ENCODE results near the gene CYTH4.
"Not testable (repeated sequence)": the region's sequence is repeated elsewhere in the genome, so short reads cannot be mapped to it uniquely, and the experiment has no call there.

Gene CYTH4

GRCh38 chr22:37310075-37310606 lies 27.8 kb downstream of the CYTH4 start:
- no peak for DNase-seq (ENCODE audit: low read depth in 2 of 2)

DNA sequence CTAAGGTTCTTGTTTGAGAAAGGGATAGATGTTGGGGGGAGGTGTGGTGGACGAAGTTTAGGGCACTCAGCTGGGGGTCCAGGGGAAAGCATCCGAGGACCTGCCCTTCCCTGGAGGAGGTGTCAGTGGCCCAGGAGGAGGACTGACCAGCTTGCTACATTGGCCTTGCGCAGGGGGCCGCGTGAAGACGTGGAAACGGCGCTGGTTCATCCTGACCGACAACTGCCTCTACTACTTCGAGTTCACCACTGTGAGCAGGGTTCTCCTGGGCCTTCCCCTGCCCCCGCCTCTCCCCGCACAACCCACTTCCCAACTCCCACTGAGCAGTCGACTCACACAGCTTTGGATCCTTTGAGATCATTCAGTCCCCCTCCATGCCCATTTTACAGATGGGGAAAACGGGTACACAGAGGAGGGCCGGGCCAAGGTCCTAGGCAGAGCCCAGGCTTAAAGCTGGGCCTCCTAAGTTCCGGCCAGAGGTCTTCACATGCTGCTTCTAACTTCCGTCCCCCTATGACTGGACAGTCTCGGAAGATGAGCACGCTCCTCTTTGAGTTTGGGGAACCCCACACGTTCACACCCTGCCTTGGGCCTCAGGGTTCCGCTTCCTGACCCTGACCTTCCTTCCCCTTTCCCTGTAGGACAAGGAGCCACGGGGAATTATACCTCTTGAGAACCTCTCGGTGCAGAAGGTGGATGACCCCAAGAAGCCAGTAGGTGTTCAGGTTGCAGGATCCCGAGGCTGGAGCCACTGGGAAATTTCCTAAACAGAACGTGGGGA lies 28.7 kb downstream of the CYTH4 start:
- DNase-seq (ENCODE audit: low read depth in 2 of 2) = no peak

DNA sequence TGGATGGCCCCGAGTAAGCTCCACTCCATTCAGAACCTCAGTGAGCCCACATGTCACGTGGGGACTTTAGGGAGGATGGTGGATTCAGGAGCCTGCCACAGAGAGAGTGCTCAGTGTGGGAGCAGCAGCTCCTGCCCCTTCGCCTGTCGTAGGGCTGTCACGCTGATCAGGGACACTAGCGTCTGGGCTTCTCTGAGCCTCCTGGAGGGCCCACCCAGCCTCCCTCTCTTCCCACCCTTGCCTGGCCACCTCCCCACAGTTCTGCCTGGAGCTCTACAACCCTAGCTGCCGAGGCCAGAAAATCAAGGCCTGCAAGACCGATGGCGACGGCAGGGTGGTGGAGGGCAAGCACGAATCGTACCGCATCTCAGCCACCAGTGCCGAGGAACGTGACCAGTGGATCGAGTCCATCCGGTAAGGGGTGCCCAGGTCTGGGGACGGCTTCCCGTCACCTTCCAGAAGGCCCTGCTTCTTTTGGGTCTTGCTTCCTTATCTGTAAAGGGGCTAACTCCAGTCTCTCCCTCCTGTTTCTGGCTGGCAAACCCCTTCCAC lies 29.5 kb downstream of the CYTH4 start:
- no peak for DNase-seq (ENCODE audit: low read depth in 2 of 2)

DNA sequence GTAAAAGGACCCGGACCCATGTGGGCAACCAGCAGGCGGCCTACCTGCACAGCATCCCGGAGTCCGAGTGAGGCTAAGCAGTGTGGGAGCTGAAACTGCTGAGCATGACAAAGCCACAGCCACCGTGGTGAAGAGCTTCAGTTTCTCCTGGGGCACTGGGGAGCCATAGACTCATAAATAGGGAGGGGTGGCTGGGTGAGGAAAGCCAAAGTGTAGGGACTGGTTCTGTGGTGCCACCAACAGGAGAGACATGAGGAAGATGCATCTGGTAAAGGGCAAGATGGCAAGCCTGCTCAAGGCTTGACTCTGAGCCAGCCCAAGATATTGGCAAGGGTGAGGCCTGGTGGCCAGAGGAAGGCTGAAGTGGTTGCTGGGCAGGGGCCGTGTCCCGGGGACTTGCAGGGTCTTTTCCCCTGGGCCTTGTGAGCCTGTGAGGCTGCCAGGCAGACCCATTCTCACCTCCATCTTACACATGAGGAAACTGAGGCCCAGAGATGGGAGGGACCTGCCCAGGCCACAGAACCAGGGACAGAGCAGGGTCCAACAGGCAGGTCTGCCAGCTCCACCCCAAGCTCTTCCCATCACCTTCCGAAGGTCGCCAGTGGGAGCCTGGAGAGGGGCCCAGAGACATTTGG lies 30.4 kb downstream of the CYTH4 start:
- DNase-seq (ENCODE audit: low read depth in 2 of 2) = no peak

GRCh38 chr22:37313376-37314314 lies 31.3 kb downstream of the CYTH4 start:
- no peak for DNase-seq (ENCODE audit: low read depth in 2 of 2)

DNA sequence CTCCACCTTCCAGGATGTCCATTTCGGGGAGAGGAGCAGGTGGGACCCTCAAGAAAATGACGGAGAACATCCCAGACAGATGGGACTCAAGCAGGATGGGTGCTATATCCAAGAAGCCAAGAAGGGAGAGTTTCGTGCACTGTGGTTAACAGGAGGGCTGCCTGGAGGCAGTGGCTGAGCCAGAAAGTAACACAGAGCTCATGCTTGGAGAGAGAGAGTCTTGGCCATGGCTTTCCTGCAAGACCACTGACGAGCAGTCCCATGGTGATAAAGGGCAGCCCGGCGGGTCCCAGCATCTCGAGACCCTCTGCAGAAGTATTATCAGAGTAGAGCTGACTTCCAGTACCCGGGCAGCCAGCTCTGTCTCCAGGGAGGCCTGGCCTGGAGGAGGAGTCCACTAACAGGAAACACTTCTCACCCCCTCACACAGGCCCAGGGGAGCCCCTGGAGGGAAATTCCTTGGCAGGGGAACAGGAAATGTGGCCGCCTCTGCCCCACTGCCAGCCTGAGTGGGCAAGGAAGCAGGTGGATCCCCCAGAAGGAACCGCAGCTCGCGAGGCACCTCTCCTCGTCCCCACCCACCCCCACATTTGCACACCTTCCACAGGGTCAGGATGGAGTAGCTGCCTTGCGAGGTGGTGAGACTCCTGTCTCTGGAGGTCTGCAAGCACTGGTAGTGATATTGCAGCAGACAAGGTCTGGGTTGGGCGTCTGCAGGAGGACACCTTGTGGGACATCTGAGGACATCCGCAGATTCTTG lies 32.2 kb downstream of the CYTH4 start:
- DNase-seq (ENCODE audit: low read depth in 2 of 2) = no peak

DNA sequence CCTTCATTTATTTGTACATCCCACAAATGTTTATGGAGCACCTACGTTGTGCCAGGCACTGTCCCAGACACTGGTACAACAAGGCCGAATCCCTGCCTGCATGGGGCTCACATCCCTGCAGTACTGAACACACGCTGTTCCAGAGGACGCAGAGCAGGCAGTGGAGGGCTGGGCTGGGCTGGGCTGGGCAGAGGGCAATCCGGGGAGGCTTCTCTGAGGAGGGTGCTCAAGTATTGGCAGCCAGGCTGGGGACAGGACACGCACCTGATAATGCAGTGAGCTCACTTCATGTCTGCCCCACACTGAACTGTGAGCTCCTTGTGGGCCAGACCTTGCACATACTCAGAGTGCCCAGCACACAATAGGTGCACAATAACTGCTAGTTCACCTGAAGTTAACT lies 34.1 kb downstream of the CYTH4 start:
- DNase-seq (ENCODE audit: low read depth in 2 of 2) = no peak

GRCh38 chr22:37316875-37317371 lies 34.6 kb downstream of the CYTH4 start:
- peak; percentile 36 to 39 for DNase-seq (ENCODE audit: low read depth in 2 of 2)

DNA sequence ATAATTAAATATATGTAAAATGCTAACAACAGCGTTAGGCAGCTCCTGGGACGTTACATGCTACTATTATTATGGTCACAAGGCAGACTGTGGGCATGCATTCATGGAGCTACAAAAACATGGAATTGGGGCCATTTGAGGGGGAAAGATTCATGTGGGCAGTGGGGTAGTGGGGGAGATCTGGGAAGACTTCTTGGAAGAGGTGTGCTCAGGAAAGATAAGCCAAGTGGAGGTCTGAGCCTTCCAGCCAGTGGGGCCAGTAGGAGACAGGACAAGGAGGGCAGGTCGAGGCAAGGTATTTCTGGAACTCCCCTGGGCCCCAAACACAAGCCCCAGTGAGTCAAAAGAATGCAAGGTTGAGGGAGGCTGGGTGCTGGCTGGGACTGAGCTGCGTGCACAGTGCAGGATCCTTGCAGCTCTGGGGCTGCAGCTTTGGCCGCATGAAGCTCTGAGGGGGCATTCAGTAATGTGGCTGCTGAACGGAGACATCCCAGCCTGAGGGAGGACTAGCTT lies 35.4 kb downstream of the CYTH4 start:
- no peak for DNase-seq (ENCODE audit: low read depth in 2 of 2)

DNA sequence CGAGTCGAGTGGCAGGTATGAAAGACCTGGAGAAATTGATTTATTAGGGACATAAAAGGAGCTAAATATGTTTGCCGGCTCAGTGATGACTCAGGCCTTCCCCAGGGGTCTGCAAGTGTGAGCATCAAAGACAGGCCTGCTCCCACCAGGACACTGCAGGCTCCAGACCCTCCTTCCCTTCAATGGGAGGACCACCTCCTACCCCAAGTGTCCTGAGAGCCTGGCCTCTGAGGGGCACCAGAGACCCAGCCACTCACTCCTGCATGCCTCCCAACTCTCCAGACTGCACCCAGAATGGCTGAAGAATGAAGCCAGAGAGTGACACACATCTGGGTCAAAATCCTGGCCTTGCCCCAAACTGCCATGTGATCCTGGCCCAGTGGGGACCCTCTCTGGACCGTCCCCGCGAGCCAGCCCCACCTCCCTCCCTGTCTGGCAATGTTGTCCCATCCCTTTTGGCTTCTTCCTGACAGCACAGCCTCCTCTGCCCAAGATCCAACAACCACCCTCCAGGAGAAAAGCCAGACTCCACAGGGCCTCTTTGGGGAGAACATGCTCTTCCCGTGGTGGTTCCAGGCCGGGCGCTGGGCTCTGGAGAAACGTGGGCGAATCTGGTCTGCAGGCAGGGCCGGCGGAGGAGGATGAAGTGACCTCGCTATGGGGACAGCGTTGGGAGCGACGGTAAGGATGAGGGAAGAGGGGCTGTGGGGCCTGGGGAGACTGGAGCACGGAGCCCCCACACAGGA lies 36.2 kb downstream of the CYTH4 start:
- no peak for DNase-seq (ENCODE audit: low read depth in 2 of 2)

- no peak for DNase-seq (ENCODE audit: low read depth in 2 of 2)
Observed at GRCh38 chr22:37319469-37319868, 37.2 kb downstream of the CYTH4 start.

DNA sequence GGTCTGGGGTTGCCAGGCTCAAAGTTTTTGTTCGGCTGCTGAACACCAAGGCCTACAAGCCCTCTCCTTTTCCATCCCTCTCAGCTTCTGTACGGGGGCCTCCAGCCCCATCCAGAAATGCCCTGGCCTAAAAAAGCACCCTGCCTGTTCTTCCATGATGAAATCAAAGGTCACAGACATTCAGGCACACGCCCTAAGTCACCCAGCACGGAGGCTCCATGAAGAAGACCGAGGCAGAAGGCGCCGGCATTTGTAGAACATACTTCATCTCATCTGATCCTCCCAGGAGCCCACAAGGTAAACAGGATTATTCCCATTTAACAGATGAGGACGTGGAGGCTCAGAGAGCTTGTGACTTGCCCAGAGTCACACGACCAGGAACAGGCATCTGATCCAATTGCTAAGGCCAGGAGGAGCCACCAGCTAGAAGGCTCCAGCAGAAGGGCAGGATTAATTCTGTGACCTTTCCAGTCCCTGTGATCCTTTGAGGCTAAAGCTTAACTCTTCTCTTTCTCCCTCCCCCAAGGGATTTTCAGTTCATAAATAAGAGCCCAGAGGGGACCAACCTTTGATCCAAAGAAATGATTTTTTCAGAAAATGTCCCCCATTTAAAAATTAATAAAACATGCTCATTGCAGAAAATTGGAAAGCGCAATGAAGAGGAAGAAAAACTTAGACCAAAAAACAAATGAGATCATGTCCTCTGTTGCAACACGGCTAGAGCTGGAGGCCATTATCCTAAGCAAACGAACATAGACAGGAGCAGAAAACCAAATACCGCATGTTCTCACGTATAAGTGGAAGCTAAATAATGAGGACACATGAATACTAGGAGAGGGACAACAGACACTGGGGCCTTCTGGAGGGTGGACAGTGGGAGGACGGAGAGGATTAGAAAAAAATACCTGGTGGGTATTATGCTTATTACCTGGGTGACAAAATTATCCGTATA lies 38.7 kb downstream of the CYTH4 start:
- DNase-seq (ENCODE audit: low read depth in 2 of 2) = no peak

DNA sequence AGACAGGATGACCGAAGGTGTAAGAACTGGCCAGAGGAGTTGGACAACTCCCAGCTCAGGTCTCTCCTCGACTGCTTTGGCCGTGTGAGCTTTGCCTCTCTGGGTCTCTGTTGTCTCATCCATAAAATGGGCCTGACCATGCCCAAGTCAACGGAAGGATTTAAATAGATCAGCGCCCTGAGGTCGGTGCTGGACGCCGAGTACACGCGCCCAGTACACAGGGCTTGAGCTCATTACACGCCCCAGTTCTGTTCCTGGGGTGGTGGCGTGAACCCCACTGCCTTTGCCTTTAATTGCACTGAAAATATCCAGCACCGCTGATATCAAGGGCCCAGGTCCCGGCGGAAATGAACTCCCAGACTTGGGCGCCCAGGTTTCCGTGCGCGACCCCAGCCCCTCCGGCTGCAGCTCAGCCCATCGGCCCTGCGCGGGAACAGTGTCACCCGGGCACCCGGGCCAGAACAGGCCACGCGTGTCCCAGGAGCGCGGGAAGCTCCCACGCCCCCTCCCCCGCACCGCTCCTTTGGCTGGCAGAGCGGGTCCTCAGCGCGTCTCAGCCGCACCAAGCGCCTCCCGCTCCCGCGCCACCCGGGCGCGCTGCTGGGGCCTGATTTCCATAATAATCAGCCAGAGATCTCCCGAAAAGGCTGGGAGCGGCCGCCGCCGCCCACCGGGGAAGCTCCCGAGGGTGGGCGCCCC lies 42.2 kb downstream of the CYTH4 start:
- DNase-seq (ENCODE audit: low read depth in 2 of 2) = no peak

GRCh38 chr22:37325039-37325395 lies 42.7 kb downstream of the CYTH4 start:
- DNase-seq (ENCODE audit: low read depth in 2 of 2) = no peak

DNA sequence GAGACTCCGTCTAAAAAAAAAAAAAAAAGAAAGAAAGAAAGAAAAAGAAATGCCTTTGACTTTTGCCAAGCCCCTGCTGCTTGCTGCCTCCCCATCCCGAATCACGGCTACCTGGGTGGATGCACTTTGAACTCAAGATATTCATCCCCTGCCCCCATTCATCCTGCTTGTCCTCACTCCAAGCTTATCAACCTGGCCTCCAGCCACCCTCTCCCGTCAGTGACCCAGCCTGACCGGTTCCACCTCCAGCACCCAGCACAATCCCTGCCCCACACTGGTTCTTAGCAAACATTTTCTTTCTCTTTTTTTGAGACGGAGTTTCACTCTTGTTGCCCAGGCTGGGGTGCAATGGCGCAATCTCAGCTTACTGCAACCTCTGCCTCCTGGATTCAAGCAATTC lies 44.4 kb downstream of the CYTH4 start:
- DNase-seq (ENCODE audit: low read depth in 2 of 2) = no peak

- DNase-seq (ENCODE audit: low read depth in 2 of 2) = peak; percentile 63 to 66
Observed at GRCh38 chr22:37328017-37328416, 45.7 kb downstream of the CYTH4 start.

GRCh38 chr22:37328538-37329237 lies 46.4 kb downstream of the CYTH4 start:
- not testable (repeated sequence) for DNase-seq (ENCODE audit: low read depth in 2 of 2)
